ENCODE data around the gene PHKG2. TPM values are rescaled to one million over a fixed set of nuclear protein-coding genes. Genes with fewer than 3 reads are reported as not detected.

Gene PHKG2
- total RNA-seq, 1 donor from 2014 or later, result 31.1 TPM

GRCh38 chr16:30760577-30761426, 12.6 kb downstream of the PHKG2 start:
- Mint-ChIP-seq H3K4me3 (ENCODE audit: unreplicated experiment) (peak overlapping the region; percentile 86), H3K27me3 (ENCODE audit: unreplicated experiment) (no peaks in the 10 kb centered on the region), H3K4me1 (ENCODE audit: unreplicated experiment) (peaks cover 22% of the 10 kb centered on the region), H3K36me3 (ENCODE audit: unreplicated experiment) (peaks cover 20% of the 10 kb centered on the region), H3K9me3 (ENCODE audit: unreplicated experiment) (no peaks in the 10 kb centered on the region), H3K27ac (ENCODE audit: unreplicated experiment) (peak overlapping the region; percentile 90)
- TF ChIP-seq CTCF (IDR thresholded peaks at IDR 0.05), result no peak
- no peak for DNase-seq (ENCODE audit: extremely low spot score, unreplicated experiment)

- peak overlapping the region; percentile 90 for H3K27ac Mint-ChIP-seq (ENCODE audit: unreplicated experiment)
- no peaks in the 10 kb centered on the region for H3K9me3 Mint-ChIP-seq (ENCODE audit: unreplicated experiment)
- no peak for TF ChIP-seq CTCF (IDR thresholded peaks at IDR 0.05)
- H3K4me3 Mint-ChIP-seq (ENCODE audit: unreplicated experiment), result peak overlapping the region; percentile 86
- peaks cover 22% of the 10 kb centered on the region for H3K4me1 Mint-ChIP-seq (ENCODE audit: unreplicated experiment)
- no peaks in the 10 kb centered on the region for H3K27me3 Mint-ChIP-seq (ENCODE audit: unreplicated experiment)
- no peak for DNase-seq (ENCODE audit: extremely low spot score, unreplicated experiment)
- H3K36me3 Mint-ChIP-seq (ENCODE audit: unreplicated experiment), result peaks cover 21% of the 10 kb centered on the region
Measured at GRCh38 chr16:30761427-30761927, 13.3 kb downstream of the PHKG2 start.

- Mint-ChIP-seq H3K27ac (ENCODE audit: unreplicated experiment) (peak within 1 kb of the TSS; percentile 90), H3K4me3 (ENCODE audit: unreplicated experiment) (peak within 1 kb of the TSS; percentile 86), H3K4me1 (ENCODE audit: unreplicated experiment) (peaks cover 22% of the 10 kb centered on the region), H3K9me3 (ENCODE audit: unreplicated experiment) (no peaks in the 10 kb centered on the region), H3K27me3 (ENCODE audit: unreplicated experiment) (no peaks in the 10 kb centered on the region), H3K36me3 (ENCODE audit: unreplicated experiment) (peaks cover 24% of the 10 kb centered on the region)
- TF ChIP-seq CTCF (IDR thresholded peaks at IDR 0.05), result no peak
- peak; percentile 99 for DNase-seq (ENCODE audit: extremely low spot score, unreplicated experiment)
Measured at GRCh38 chr16:30761928-30762902, 14.0 kb downstream of the PHKG2 start, which contains the start of the genes CFAP119 and RNF40. CFAP119 (minus strand) TSS chr16:30762062; CDS start chr16:30761748, 314 bp downstream. RNF40 (plus strand) TSS chr16:30762322; CDS start chr16:30762546, 224 bp downstream.

GRCh38 chr16:30762991-30763725, 14.9 kb downstream of the PHKG2 start:
- Mint-ChIP-seq H3K4me3 (ENCODE audit: unreplicated experiment) (peak overlapping the region; percentile 86), H3K9me3 (ENCODE audit: unreplicated experiment) (no peaks in the 10 kb centered on the region), H3K36me3 (ENCODE audit: unreplicated experiment) (peaks cover 28% of the 10 kb centered on the region), H3K27me3 (ENCODE audit: unreplicated experiment) (no peaks in the 10 kb centered on the region), H3K4me1 (ENCODE audit: unreplicated experiment) (peaks cover 22% of the 10 kb centered on the region), H3K27ac (ENCODE audit: unreplicated experiment) (peak overlapping the region; percentile 90)
- no peak for TF ChIP-seq CTCF (IDR thresholded peaks at IDR 0.05)
- no peak for DNase-seq (ENCODE audit: extremely low spot score, unreplicated experiment)
